Keratinocyte (primary cell): Measurements from ENCODE around the gene ACADL. TPM values are rescaled to one million over a fixed set of nuclear protein-coding genes. Genes with fewer than 3 reads are reported as not detected.

ENCODE experiments used
- DNase-seq: peaks from one replicate; pipeline ENCODE4 v3.0.0-alpha.2; 2011; ENCODE audit warnings: low read depth, missing footprints, low spot score
- FAIRE-seq: peaks from 2 replicates; lab custom pipeline; 2011; peaks lifted over from hg19 to GRCh38; lab: Jason Lieb, UNC
- H2AFZ ChIP-seq: 2 replicates; pipeline ENCODE4 v1.6.0; 2012; ENCODE audit warnings: low read length, control low read depth, inconsistent platforms; ENCODE audit not compliant: control insufficient read depth
- H3K27ac ChIP-seq: 2 replicates; pipeline ENCODE4 v1.5.1; 2011; ENCODE audit warnings: low read length; ENCODE audit not compliant: control insufficient read depth, insufficient read depth
- H3K27me3 ChIP-seq: 3 replicates; pipeline ENCODE4 v1.6.0; 2011; ENCODE audit warnings: low read length; ENCODE audit not compliant: control insufficient read depth, insufficient read depth; ENCODE audit errors: extremely low read depth
- H3K36me3 ChIP-seq, 2 experiments: 2 replicates in 1 of 2; 3 replicates in 1 of 2; pipeline ENCODE4 v1.5.1; 2011; ENCODE audit warnings: low read length in 2 of 2, mild to moderate bottlenecking in 1 of 2; ENCODE audit not compliant: control insufficient read depth in 2 of 2, insufficient read depth in 2 of 2; ENCODE audit errors: extremely low read depth in 1 of 2
- H3K4me1 ChIP-seq: 3 replicates; pipeline ENCODE4 v1.5.1; 2011; ENCODE audit warnings: low read length; ENCODE audit not compliant: control insufficient read depth, insufficient read depth; ENCODE audit errors: extremely low read depth
- H3K4me2 ChIP-seq: 3 replicates; pipeline ENCODE4 v1.6.0; 2011; ENCODE audit warnings: low read depth, low read length; ENCODE audit not compliant: control insufficient read depth, insufficient read depth; ENCODE audit errors: extremely low read depth
- H3K4me3 ChIP-seq, 3 experiments: fragments of 200-600 bp in 1 of 3; sonication (generic) in 1 of 3; 2 replicates in 2 of 3; 3 replicates in 1 of 3; pipeline ENCODE4 v1.5.1; 2011 to 2016; ENCODE audit warnings: low read length in 3 of 3, mild to moderate bottlenecking in 3 of 3, control low read depth in 2 of 3, inconsistent platforms in 1 of 3, low read depth in 1 of 3, mixed read lengths in 1 of 3, mixed run types in 1 of 3, moderate library complexity in 1 of 3; ENCODE audit not compliant: control insufficient read depth in 2 of 3, insufficient read depth in 2 of 3; ENCODE audit errors: extremely low read depth in 1 of 3
- H3K79me2 ChIP-seq: 2 replicates; pipeline ENCODE4 v1.6.0; 2012; ENCODE audit warnings: low read length; ENCODE audit not compliant: control insufficient read depth, insufficient read depth
- H3K9ac ChIP-seq: 3 replicates; pipeline ENCODE4 v1.6.0; 2011; ENCODE audit warnings: low read length; ENCODE audit not compliant: control insufficient read depth, insufficient read depth; ENCODE audit errors: extremely low read depth
- H3K9me1 ChIP-seq: 3 replicates; pipeline ENCODE4 v1.6.0; 2011; ENCODE audit warnings: low read length; ENCODE audit not compliant: control insufficient read depth, insufficient read depth; ENCODE audit errors: extremely low read depth
- H3K9me3 ChIP-seq: 2 replicates; pipeline ENCODE4 v1.5.1; 2012; ENCODE audit warnings: low read depth, low read length; ENCODE audit not compliant: control insufficient read depth
- H4K20me1 ChIP-seq: 3 replicates; pipeline ENCODE4 v1.6.0; 2011; ENCODE audit warnings: low read length; ENCODE audit not compliant: control insufficient read depth, insufficient read depth; ENCODE audit errors: extremely low read depth
- CTCF ChIP-seq, 3 experiments: IDR thresholded peaks in 1 of 3; conservative IDR thresholded peaks in 1 of 3; optimal IDR thresholded peaks in 1 of 3; 2 replicates in 2 of 3; 3 replicates in 1 of 3; pipeline versions ENCODE3 to v1.5.1; 2011; ENCODE audit warnings: low read length in 3 of 3, mild to moderate bottlenecking in 3 of 3, moderate library complexity in 2 of 3, control low read depth in 1 of 3, inconsistent platforms in 1 of 3; ENCODE audit not compliant: insufficient read depth in 2 of 3; ENCODE audit errors: extremely low read depth in 1 of 3
- EZH2 ChIP-seq: IDR thresholded peaks from one replicate; pipeline ENCODE4 v1.6.1; 2012; ENCODE audit warnings: inconsistent platforms, mild to moderate bottlenecking, low read length, moderate library complexity
- dilution Hi-C: fragments of 300-500 bp; cut with MboI; formaldehyde crosslinking; loops from one replicate; pipeline ENCODE4 v1.7.0; 2020; ENCODE audit warnings: low sequenced_read_pairs; ENCODE audit not compliant: extremely low pct_ligation_motif_present
- polyA plus RNA-seq, 5 experiments: library from polyadenylated mRNA; depleted of rRNA in 3 of 5; stranded (reverse) in 3 of 5; stranded (forward) in 1 of 5; unstranded in 1 of 5; fragments of >200 nt; gene quantifications; 1 replicate in 1 of 5; 2 replicates in 3 of 5; 3 replicates in 1 of 5; pipeline versions ENCODE4 v1.2.1 to v1.2.3, GENCODE V29; 2011 to 2012; ENCODE audit warnings: missing spikeins in 2 of 5, low read depth in 1 of 5, low replicate concordance in 1 of 5

ACADL gene
- polyA plus RNA-seq, 1 donor (not counting 4 experiments of a cell fraction or from before 2014, with no cell fraction given) = 0.10 TPM

GRCh38 chr2:210172219-210172575, 53.0 kb downstream of the ACADL start:
- dilution Hi-C loops = no loop called here
- Histone ChIP-seq H3K27me3 (no peaks in the 10 kb centered on the region), H3K9me3 (no peaks in the 10 kb centered on the region), H3K79me2 (peaks cover 10% of the 10 kb centered on the region), H3K4me1 (peaks cover 12% of the 10 kb centered on the region), H3K4me2 (peak overlapping the region; percentile 95), H3K4me3 (peak overlapping the region; percentile 72), H4K20me1 (no peaks in the 10 kb centered on the region), H3K36me3 (no peaks in the 10 kb centered on the region), H3K9ac (peak overlapping the region; percentile 78), H3K27ac (peak overlapping the region; percentile 71), H3K9me1 (no peaks in the 10 kb centered on the region), H2AFZ (peak overlapping the region; percentile 95)
- DNase-seq (no peak), FAIRE-seq (no peak)
- TF ChIP-seq CTCF (optimal IDR thresholded peaks at IDR 0.05 in 1 of 3, IDR thresholded peaks at IDR 0.05 in 1 of 3, conservative IDR thresholded peaks at IDR 0.05 in 1 of 3; ENCODE audit: extremely low read depth in 1 of 3, insufficient read depth in 2 of 3, low read length in 3 of 3) (no peak), EZH2 (no peak)

GRCh38 chr2:210171309-210172218, 53.7 kb downstream of the ACADL start, which contains the start of gene KANSL1L:
TSS of gene KANSL1L (minus strand) at chr2:210171409. CDS start at chr2:210154582, 16,827 bp downstream.
- no peak for FAIRE-seq
- no peaks in the 10 kb centered on the region for H4K20me1 ChIP-seq
- no peaks in the 10 kb centered on the region for H3K9me3 ChIP-seq
- H3K9ac ChIP-seq = peak within 1 kb of the TSS; percentile 96
- no peaks in the 10 kb centered on the region for H3K9me1 ChIP-seq
- dilution Hi-C loops = no loop called here
- peak within 1 kb of the TSS; percentile 95 for H3K4me2 ChIP-seq
- peak within 1 kb of the TSS; percentile 95 for H2AFZ ChIP-seq
- H3K4me1 ChIP-seq = peaks cover 12% of the 10 kb centered on the region
- TF ChIP-seq CTCF (optimal IDR thresholded peaks at IDR 0.05 in 1 of 3, IDR thresholded peaks at IDR 0.05 in 1 of 3, conservative IDR thresholded peaks at IDR 0.05 in 1 of 3; ENCODE audit: extremely low read depth in 1 of 3, insufficient read depth in 2 of 3, low read length in 3 of 3) = no peak
- TF ChIP-seq EZH2 = no peak
- peaks cover 10% of the 10 kb centered on the region for H3K79me2 ChIP-seq
- H3K36me3 ChIP-seq = no peaks in the 10 kb centered on the region
- no peak for DNase-seq
- H3K4me3 ChIP-seq = peak within 1 kb of the TSS; percentile 72 to 92 (median 80)
- no peaks in the 10 kb centered on the region for H3K27me3 ChIP-seq
- peak within 1 kb of the TSS; percentile 95 for H3K27ac ChIP-seq
